Measurements from ENCODE around the gene PRKD1. TPM values are rescaled to one million over a fixed set of nuclear protein-coding genes. Genes with fewer than 3 reads are reported as not detected.

Gene PRKD1
- total RNA-seq, 2 donors from 2014 or later, result 1.0 to 2.8 TPM

- no peak for TF ChIP-seq CTCF (IDR thresholded peaks at IDR 0.05)
- Histone ChIP-seq H3K9me3 (no peaks in the 10 kb centered on the region), H3K27ac (no peak overlapping the region), H3K4me3 (no peak overlapping the region), H3K27me3 (no peaks in the 10 kb centered on the region), H3K36me3 (no peaks in the 10 kb centered on the region), H3K4me1 (no peaks in the 10 kb centered on the region), H3K9ac (ENCODE audit: low read depth in 2 of 2, low read length in 2 of 2) (no peak overlapping the region)
- no peak for DNase-seq
- intact Hi-C loops (cut with DNase I), result no loop called here
Measured at GRCh38 chr14:29687866-29688265, 239.8 kb downstream of the PRKD1 start.

GRCh38 chr14:29687071-29687765 lies 240.4 kb downstream of the PRKD1 start:
- no peak overlapping the region for H3K27ac ChIP-seq
- no peak overlapping the region for H3K9ac ChIP-seq (ENCODE audit: low read depth in 2 of 2, low read length in 2 of 2)
- no peak overlapping the region for H3K4me3 ChIP-seq
- H3K27me3 ChIP-seq, result no peaks in the 10 kb centered on the region
- TF ChIP-seq CTCF (IDR thresholded peaks at IDR 0.05), result no peak
- no peak for DNase-seq
- no peaks in the 10 kb centered on the region for H3K9me3 ChIP-seq
- intact Hi-C loops (cut with DNase I), result no loop called here
- H3K36me3 ChIP-seq, result no peaks in the 10 kb centered on the region
- H3K4me1 ChIP-seq, result no peaks in the 10 kb centered on the region

GRCh38 chr14:29684926-29685325 lies 242.7 kb downstream of the PRKD1 start:
- Histone ChIP-seq H3K27ac (no peak overlapping the region), H3K36me3 (no peaks in the 10 kb centered on the region), H3K27me3 (no peaks in the 10 kb centered on the region), H3K9me3 (no peaks in the 10 kb centered on the region), H3K4me1 (no peaks in the 10 kb centered on the region), H3K9ac (ENCODE audit: low read depth in 2 of 2, low read length in 2 of 2) (no peak overlapping the region), H3K4me3 (no peak overlapping the region)
- TF ChIP-seq CTCF (IDR thresholded peaks at IDR 0.05), result no peak
- DNase-seq, result no peak
- intact Hi-C loops (cut with DNase I), result no loop called here

- DNase-seq, result no peak
- no peaks in the 10 kb centered on the region for H3K9me3 ChIP-seq
- no peak overlapping the region for H3K27ac ChIP-seq
- H3K4me3 ChIP-seq, result no peak overlapping the region
- H3K36me3 ChIP-seq, result no peaks in the 10 kb centered on the region
- no peaks in the 10 kb centered on the region for H3K27me3 ChIP-seq
- no peaks in the 10 kb centered on the region for H3K4me1 ChIP-seq
- intact Hi-C loops (cut with DNase I), result no loop called here
- no peak overlapping the region for H3K9ac ChIP-seq (ENCODE audit: low read depth in 2 of 2, low read length in 2 of 2)
- TF ChIP-seq CTCF (IDR thresholded peaks at IDR 0.05), result no peak
Measured at GRCh38 chr14:29682789-29683188, 244.9 kb downstream of the PRKD1 start.

GRCh38 chr14:29681316-29681715 lies 246.3 kb downstream of the PRKD1 start:
- intact Hi-C loops (cut with DNase I), result no loop called here
- no peak overlapping the region for H3K4me3 ChIP-seq
- no peak overlapping the region for H3K9ac ChIP-seq (ENCODE audit: low read depth in 2 of 2, low read length in 2 of 2)

More at GRCh38 chr14:29681316-29681715, 246.3 kb downstream of the PRKD1 start:
- Histone ChIP-seq H3K27ac (no peak overlapping the region), H3K36me3 (no peaks in the 10 kb centered on the region), H3K9me3 (no peaks in the 10 kb centered on the region), H3K27me3 (no peaks in the 10 kb centered on the region), H3K4me1 (no peaks in the 10 kb centered on the region)
- no peak for TF ChIP-seq CTCF (IDR thresholded peaks at IDR 0.05)
- no peak for DNase-seq

All from colonic mucosa (tissue), 4 donors.